Measurements from ENCODE around the gene RAPGEF6. TPM values are rescaled to one million over a fixed set of nuclear protein-coding genes. Genes with fewer than 3 reads are reported as not detected.
"Not testable (repeated sequence)": the region's sequence is repeated elsewhere in the genome, so short reads cannot be mapped to it uniquely, and the experiment has no call there.

RAPGEF6 gene
- polyA plus RNA-seq, 4 donors, result 12.4 to 17.8 (median 16.2) TPM

- no peak for DNase-seq (ENCODE audit: low read depth in 4 of 4, low spot score in 3 of 4)
Measured at GRCh38 chr5:131640043-131640856, 5.2 kb upstream of the RAPGEF6 start.

DNA sequence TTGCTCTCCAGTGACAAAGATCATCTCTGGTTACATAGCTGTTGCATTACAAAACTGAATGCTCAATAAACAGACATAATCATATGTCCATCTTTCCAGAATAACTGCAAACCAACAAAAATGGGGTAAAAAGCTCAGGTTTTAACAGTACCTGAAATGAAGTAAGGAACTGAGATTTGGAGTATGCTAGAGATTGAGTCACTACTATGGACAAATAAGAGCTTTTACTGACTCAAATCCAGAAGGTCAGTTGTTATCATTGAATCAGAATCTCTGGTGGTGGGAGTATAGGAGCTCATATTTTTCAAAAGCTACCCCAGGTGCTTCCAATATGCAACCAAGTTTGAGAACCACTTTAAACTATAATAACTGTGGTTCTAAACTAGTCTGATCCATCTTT is 4.1 kb upstream of the RAPGEF6 start:
- DNase-seq (ENCODE audit: low read depth in 4 of 4, low spot score in 3 of 4), result no peak

- DNase-seq (ENCODE audit: low read depth in 4 of 4, low spot score in 3 of 4), result no peak
Measured at GRCh38 chr5:131637694-131638093, 2.7 kb upstream of the RAPGEF6 start.

DNA sequence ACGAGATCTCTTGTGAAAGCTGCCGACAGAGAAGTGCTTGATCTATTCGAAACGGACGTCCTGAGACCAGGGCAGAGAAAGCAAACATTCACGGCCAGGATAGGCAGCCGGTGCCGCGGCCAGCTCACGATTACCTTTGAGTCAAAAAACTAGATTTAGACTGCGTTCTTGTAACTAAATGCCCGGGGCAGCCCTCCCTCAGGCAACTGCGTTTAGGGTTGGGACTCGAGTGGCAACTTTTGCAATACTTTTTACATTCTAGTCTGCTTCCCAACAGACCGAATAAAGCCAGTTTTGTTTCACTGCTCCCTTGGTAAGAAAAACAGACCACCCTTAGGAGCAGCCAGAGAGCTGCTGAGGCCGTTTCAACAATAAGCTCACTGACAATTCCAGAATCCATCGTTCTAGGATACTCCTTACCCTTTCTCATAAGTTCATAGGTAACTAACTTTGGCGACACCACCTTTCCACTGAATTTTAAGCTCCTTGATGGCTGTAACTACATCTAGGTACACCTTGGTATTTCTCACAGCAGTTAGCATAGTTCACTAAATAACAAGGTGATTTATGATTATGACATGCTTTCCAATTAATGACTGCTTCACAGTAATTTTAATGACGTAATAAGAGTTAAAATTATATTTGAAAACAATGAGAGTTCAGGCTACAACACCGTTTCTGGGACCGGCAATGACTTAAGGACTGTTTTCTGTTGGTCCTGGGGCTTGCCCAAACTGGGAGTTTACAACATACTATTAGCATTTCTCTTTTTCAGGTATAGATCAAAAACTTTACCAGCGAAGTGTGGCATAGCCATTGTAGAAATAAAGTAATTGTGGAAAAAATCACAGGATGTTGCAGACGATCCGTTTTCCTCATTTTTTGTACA is 899 bp upstream of the RAPGEF6 start:
- peak; percentile 22 to 35 (median 29) for DNase-seq (ENCODE audit: low read depth in 4 of 4, low spot score in 3 of 4)

DNA sequence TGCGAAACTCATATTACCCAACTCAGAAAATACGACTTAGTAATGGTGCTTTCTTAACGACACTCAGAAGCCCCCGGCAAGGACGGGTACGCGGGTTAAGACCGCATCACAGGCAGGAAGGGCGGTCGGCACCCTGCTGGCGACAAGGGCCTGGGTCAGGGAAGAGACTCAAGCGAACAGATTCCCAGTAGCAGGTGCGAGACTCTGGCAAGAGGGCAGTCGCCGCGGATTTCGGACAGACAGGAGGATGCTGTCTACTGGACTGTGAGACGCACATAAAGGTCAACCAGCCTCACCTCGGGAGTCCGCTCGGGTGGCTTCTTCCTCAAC is 398 bp downstream of the RAPGEF6 start:
- DNase-seq (ENCODE audit: low read depth in 4 of 4, low spot score in 3 of 4), result peak in 2 of 4 donors; percentile 19 to 37

DNA sequence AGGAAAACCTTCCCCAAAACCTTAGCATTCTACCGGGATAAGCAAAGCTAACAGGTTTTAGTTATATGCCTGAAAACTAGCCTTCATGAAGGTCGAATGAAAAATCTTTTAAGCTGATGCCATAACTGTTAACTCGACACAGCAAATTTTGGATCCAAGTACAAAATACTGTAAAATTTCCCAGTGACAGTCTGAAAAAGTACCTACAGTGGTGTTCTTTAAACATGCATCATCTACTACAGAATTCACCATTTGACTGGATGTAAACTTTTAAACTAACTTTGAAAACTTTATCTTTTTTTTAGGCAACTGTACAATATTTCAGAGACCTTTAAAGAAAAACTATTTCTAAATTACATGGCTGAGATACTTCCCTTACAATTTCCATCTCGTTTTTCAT is 791 bp downstream of the RAPGEF6 start:
- no peak for DNase-seq (ENCODE audit: low read depth in 4 of 4, low spot score in 3 of 4)

DNA sequence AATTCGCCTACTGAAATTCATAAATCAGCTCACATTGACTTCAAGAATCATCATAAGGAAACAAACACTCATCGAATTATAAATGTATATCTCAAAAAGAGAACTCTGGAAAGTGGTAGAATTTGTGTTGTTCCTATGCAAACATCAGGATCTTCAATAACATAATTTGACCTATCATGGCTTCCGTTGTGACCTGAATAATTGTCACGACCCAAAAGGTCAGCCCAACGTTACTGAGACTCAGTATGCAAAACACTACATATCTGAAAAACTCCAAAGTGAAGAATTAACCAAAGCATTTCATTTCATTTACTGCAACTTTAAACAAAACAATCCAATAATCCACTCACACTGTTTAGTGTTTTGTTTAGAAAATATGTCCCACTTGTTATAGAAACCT is 1.2 kb downstream of the RAPGEF6 start:
- no peak for DNase-seq (ENCODE audit: low read depth in 4 of 4, low spot score in 3 of 4)

GRCh38 chr5:131630963-131631350 is 4.1 kb downstream of the RAPGEF6 start:
- no peak for DNase-seq (ENCODE audit: low read depth in 4 of 4, low spot score in 3 of 4)

DNA sequence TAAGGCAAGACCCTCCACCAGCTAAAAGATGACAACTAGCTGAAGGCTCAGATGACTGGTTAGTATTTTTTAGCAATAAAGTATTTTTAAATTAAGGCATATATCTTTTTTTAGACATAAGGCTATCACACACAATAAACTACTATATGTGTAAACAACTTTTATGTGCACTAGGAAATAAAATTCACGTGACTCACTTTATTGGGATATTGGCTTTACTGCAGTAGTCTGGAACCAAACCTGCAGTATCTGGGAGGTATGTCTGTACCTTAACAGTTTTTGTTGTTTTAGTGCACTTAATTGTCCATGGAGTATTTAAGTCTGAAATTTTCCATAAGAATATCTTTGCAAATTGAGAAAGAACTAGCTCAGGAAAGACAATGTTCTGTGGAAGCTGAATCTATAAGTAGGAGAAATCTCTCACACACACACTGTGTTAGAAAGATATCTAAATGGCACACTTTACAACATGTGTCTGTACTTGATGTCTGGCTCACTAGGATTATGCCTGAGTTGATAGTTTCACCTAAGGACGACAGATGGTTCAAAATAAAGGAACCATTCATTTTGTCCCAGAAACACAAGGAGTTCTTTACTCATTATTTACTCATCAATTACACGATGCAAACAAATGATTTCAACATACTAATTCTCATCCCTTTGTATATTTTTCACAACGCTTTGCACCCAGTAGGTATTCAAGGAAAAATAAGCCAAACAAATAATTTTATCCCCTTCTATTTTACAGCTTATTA is 4.6 kb downstream of the RAPGEF6 start:
- no peak for DNase-seq (ENCODE audit: low read depth in 4 of 4, low spot score in 3 of 4)

DNA sequence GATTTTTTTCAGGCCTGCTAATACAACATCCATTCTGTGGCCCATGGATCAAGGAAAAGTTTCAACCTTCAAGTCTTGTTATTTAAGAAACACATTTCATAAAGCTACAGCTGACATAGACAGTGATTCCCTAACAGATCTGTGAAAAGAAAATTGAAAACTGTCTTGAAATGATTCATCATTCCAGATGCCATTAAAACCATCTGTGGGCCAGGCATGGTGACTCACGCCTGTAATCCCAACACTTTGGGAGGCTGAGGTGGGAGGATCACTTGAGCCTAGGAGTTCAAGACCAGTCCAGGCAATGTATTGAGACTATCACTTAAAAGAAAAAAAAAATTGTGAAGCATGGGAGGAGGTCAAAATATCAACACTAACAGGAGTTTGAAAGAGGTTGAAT is 6.0 kb downstream of the RAPGEF6 start:
- DNase-seq (ENCODE audit: low read depth in 4 of 4, low spot score in 3 of 4), result no peak

GRCh38 chr5:131627207-131627865 is 7.7 kb downstream of the RAPGEF6 start:
- DNase-seq (ENCODE audit: low read depth in 4 of 4, low spot score in 3 of 4), result no peak

GRCh38 chr5:131622633-131623032 is 12.4 kb downstream of the RAPGEF6 start:
- no peak for DNase-seq (ENCODE audit: low read depth in 4 of 4, low spot score in 3 of 4)

DNA sequence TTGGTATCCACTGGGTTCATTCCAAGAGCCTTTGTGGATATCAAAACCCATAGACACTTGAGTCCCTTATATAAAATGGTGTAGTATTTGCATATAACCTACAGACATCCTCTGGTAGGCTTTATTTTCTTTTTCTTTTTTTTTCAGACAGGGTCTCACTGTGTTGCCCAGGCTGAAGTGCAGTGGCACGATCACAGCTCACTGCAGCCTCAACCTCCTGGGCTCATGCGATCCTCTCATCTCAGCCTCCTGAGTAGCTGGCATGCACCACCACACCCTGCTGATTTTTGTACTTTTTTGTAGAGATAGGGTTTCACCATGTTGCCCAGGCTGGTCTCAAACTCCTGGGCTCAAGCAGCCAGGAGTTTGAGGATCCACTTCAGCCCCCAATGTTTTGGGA is 13.9 kb downstream of the RAPGEF6 start:
- DNase-seq (ENCODE audit: low read depth in 4 of 4, low spot score in 3 of 4), result not testable (repeated sequence)

DNA sequence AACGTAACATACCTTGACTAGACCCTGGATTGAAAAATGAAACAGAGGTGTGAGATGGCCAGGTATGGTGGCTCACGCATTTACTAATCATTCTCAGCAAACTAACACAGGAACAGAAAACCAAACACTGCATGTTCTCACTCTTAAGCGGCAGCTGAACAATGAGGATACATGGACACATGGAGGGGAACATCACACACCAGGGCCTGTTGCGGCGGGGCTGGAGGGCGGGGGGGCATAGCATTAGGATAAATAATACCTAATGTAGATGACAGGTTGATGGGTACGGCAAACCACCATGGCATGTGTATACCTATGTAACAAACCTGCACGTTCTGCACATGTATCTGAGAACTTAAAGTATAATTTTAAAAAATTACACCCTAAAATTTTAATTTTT is 15.9 kb downstream of the RAPGEF6 start:
- DNase-seq (ENCODE audit: low read depth in 4 of 4, low spot score in 3 of 4), result no peak

- DNase-seq (ENCODE audit: low read depth in 4 of 4, low spot score in 3 of 4), result no peak
Measured at GRCh38 chr5:131617140-131617822, 17.7 kb downstream of the RAPGEF6 start.

GRCh38 chr5:131615957-131616356 is 19.1 kb downstream of the RAPGEF6 start:
- no peak for DNase-seq (ENCODE audit: low read depth in 4 of 4, low spot score in 3 of 4)

DNA sequence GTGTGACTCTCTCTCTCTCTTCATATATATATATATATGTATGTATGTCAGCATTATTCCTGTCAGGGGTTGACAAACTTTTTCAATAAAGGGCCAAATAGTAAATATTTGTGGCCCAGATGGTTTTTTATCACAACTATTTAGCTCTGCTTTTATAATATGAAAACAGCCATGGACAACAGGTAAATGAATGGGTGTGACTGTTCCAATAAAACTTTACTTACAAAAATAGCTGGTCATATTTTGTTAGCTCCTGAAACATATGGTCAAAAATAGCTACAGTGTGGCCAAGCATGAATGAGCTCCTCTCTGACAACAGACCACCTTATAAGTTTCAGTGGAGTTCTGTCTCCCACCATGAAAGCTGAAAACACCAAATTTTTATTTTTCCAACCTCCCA is 21.6 kb downstream of the RAPGEF6 start:
- DNase-seq (ENCODE audit: low read depth in 4 of 4, low spot score in 3 of 4), result no peak

DNA sequence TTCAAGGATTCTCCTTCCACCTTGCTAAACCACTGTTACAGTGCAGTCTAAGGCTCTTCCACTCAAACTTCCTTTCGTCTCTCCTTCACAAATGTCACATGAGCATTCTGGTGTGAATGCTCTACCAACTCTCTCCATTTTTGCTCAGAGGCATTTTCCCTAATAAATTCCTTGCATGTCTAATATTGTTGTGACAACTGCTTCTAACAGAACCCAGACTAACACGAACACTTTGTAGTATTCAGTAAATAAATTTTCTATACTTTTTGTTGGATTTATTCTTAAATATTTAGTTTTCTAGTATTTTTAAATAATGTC is 24.0 kb downstream of the RAPGEF6 start:
- DNase-seq (ENCODE audit: low read depth in 4 of 4, low spot score in 3 of 4), result no peak

- peak in 1 of 4 donors; percentile 16 for DNase-seq (ENCODE audit: low read depth in 4 of 4, low spot score in 3 of 4)
Measured at GRCh38 chr5:131610198-131611063, 24.6 kb downstream of the RAPGEF6 start.
